Measurements from ENCODE around the gene HSP90AB1.

Gene HSP90AB1

GRCh38 chr6:44292661-44293365 lies 45.9 kb downstream of the HSP90AB1 start:
- DNase-seq: peak in 1 of 2 experiments; percentile 34

- DNase-seq: no peak
Observed at GRCh38 chr6:44294832-44295791, 48.2 kb downstream of the HSP90AB1 start.

GRCh38 chr6:44297063-44298038 lies 50.5 kb downstream of the HSP90AB1 start:
- DNase-seq: no peak

- DNase-seq: no peak
Observed at GRCh38 chr6:44298055-44298803, 51.3 kb downstream of the HSP90AB1 start.

GRCh38 chr6:44298864-44299263 lies 52.0 kb downstream of the HSP90AB1 start:
- no peak for DNase-seq

- no peak for DNase-seq
Observed at GRCh38 chr6:44300292-44300823, 53.5 kb downstream of the HSP90AB1 start.

- no peak for DNase-seq
Observed at GRCh38 chr6:44301106-44301505, 54.2 kb downstream of the HSP90AB1 start.

GRCh38 chr6:44301782-44302564 lies 55.1 kb downstream of the HSP90AB1 start:
- no peak for DNase-seq

GRCh38 chr6:44302856-44303255 lies 56.0 kb downstream of the HSP90AB1 start:
- DNase-seq: no peak

Measured in NCI-H446 (cell line).